Activated gamma-delta T cell (primary cell): ENCODE data around the gene TMEM192.
A peak's percentile ranks its signal among the peaks of the same experiment; 100 is the strongest.

Experiments
- DNase-seq: peaks from one replicate; lab custom pipeline; 2025; lab: John Stamatoyannopoulos, UW
- total RNA-seq, 2 donors: gene quantifications; one replicate each; lab custom pipeline; 2026; lab: John Stamatoyannopoulos, UW

TMEM192 gene
- total RNA-seq = 25.2 to 26.2 reads per million in 2 donors

DNA sequence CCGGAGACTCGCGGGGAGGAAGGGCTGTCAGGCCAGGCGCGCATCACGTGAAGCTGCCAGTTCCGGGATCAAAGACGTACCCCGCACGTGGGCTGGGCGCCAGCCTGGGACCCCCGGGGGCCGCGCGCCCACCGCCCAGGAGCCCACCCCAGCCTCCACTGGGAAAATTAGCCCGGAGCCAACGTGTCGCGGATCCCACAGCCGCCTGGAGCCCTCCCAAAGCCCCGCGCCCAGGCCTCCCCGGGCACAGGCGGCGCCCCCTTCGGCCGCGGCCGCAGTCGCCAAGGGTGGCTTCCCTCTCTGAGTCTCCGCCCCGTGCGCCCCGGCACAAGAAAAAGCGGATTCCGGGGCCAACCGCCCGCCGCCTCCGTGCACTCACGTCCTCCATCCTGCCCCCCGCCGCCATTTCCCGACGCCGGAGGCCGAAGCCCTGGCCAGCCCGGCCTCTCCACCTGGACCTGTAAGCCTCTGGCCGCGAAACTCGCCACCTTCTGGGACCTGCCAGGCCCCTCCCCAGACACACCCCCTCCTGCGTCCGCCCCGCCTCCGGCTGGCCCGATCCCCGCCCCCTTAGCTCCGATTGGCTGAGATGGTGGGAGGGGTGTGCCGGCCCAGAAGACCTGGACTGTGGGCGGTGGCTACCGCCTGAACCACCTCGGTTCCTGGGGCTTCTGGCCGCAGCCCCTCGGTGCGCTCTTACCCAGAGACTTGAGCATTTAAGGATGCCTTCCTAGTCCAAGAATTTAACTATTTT, at the start of gene TMEM192:
TSS of gene TMEM192 (minus strand) at position 493 of the 754 bp plus-strand sequence. CDS start at position 406, 87 bp downstream.
- peak; percentile 77 for DNase-seq

DNA sequence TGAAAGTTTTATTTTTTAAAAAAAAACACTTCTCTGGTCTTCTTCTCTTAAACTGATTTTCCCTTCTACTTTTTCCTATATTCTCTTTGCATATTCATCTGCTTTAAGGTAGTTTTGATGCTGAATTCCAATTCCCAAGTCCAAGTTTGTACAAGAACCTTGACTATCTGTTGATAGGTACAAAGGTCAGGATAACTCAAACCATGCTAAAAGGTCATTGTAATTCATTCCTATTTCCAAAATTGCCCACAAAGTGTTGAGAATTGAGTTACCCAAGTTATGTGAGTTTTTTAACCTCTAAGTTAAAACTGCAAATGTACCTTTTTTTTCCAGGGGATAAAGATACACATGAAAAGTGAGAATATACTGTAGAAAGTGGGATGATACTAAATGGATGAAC, 46.1 kb upstream of the TMEM192 start:
- no peak for DNase-seq

DNA sequence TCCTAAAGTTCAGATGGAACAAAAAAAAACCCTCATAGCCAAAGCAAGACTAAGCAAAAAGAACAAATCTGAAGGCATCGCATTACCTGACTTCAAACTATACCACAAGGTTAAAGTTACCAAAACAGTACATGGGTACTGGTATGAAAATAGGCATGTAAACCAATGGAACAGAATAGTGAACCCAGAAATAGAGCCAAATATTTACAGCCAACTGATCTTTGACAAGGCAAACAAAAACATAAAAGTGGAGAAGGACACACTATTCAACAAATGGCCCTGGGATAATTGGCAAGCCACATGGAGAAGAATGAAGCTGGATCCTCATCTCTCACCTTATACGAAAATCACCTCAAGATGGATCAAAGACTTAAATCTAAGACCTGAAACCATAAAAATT, 44.2 kb upstream of the TMEM192 start:
- DNase-seq = no peak

DNA sequence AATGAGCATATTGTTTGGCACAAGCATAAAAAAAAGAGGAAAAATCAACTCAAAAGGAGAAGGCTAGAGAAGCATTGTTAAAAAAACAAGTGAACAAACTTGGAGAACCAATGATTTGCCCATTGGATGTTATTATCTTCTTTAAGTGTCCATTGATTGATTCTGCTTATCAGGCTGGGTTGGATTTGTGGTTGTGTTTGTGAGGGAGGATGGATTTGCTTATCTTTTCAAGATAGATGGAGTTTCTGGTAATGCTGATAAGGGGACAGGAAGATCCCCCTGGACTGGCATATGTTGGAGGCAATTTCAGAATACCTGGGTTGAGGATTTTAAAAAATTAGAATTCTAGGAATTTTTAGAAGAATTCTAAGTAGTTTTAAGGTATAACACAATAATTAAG, 41.8 kb upstream of the TMEM192 start:
- DNase-seq = no peak

DNA sequence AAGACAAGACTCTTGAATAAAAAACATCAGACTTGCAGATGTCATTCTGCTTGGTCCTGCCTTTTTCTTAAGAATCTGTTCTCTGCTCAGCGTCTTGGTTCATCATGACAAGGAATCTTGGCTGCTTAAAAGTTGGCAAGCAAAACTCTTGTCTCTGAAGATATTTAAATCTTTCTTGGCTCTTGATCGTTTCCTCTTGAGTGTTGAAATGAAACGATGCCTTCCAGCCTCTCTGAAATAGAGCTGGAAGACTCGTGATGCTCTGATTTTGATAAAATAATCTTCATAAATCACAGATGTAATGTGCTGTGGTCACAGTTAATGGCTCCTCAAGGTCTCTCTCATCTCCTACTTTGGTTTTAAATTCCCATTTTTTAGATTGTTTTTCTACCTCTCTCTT, 39.9 kb upstream of the TMEM192 start:
- DNase-seq = no peak

DNA sequence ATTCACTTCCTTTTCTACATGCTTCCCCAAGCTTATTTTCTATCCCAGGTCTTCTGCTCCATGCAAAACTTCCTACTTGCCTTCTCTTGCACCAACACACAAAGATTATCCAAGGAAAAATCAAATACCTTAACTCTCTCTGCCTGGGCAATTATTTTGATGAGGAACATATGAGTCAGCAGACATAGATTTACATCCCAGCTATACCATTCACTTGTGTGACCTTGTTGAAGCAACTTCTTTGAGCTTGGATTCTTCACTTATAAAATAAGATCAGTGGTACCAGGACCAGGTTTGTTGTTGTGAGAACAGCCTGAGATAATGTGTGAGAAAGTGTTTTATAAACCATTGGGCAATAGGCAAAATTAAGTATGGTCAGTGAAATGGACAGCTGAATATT, 39.1 kb upstream of the TMEM192 start:
- DNase-seq = no peak

DNA sequence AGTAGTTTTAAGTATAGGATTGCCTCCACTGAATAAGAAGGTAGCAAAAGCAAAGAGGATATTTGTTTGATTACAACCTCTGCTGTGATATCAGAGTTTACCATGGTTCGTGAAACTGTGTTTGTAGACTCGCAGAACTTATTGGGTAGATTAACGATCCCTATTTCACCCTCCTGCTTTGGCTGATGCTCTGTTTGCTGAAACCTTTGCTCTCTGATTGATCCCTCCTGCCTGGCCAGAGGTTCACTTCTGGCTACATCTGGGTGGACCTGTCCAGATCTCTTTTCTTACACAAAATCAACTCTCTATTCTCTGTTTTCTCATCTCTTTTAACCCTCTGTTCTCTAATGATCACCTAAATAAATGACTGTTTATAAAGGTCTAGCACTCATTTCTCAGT, 37.9 kb upstream of the TMEM192 start:
- no peak for DNase-seq

DNA sequence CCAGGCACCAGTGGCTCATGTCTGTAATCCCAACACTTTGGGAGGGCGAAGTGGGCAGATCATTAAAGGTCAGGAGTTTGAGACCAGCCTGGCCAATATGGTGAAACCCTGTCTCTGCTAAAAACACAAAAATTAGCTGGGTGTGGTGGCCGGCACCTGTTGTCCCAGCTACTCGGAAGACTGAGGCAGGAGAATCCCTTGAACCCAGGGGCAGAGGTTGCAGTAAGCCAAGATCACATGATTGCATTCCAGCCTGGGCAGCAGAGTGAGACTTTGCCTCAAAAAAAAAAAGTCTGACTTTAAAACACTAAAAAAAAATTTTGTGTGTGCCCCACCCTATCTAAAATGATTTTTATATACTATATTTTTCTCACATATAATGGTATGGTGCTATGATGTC, 26.2 kb upstream of the TMEM192 start:
- DNase-seq = no peak

DNA sequence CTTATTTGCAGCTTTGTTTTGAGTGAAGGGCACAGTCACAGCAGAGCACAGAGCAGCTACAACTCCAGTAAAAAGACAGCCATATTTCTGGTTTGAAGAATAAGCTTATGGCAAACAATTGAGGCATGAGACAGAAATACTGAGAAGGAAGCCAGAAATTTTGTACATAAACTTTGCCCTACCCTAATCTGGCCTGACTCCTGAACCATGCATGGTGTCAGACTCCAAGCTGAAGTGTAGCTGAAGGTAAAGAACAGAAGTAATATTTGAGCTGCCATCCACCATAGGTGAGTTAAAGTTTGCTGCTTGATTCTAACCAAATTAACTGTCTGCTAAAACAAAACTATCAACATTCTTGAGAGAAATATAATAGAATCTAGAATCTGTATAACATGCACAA, 24.5 kb upstream of the TMEM192 start:
- DNase-seq = no peak

DNA sequence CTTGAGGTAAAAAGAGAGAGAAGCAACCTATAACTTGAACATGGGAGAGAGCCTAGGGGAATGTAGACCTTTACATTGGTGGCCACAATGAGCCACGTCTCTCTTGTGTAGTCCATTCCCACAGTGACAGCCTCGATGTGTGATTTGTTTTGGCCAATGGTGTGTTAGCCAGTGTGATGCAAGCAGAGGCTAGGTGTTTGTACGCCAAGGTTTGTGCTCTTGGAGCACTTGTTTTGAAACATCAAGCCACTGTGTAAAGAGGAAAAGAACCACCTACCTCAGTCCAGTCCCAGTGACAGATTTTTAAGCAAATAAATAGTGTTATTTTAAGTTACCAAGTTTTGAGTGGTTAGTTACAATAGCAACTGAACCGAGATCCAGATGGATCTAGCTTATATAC, 23.9 kb upstream of the TMEM192 start:
- DNase-seq = no peak

DNA sequence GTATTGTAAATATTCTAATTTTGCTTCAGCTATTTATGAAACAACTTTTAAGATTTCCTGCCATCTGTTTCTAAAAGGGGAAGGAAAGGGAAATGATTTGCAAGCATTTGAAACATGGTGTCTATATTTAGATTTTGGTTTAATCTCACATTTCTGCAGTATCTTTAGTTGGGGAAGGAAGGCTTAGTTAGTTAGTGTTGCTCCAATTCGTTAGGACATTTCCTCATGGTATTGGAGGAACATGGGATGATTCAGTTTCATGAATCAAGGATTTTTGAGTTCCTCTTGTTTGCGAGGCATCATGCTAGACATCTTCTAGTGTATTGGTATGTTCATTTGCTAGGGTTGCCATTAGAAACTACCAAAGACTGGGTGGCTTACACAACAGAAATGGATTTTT, 20.5 kb upstream of the TMEM192 start:
- no peak for DNase-seq

DNA sequence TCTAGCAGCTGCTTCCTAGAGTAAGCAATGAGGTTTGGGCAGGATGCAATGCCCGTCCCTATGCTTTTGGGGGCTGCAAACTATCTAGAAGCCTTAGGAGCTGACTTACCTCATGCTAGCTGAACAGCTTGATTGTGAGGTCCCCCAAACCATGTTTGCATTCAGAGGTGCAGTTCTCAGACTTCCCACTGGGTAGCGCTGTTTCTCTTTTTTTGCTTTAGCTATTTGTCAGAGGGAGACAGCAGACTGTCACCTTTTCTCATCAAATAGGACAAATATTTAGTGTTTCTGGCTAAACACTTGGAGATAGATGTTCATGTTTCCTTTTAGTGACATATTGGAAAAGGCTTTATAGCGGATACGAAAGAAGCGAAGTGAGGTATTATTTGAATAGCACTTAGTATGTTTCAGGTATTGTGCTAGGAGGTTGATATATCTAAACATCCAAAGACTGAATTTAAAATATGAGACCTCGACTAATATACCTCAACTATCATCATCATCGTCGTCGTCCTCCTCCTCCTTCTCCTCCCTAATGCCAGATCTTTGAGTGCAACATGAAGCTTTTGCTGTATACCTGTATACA, 18.7 kb upstream of the TMEM192 start:
- DNase-seq = no peak

DNA sequence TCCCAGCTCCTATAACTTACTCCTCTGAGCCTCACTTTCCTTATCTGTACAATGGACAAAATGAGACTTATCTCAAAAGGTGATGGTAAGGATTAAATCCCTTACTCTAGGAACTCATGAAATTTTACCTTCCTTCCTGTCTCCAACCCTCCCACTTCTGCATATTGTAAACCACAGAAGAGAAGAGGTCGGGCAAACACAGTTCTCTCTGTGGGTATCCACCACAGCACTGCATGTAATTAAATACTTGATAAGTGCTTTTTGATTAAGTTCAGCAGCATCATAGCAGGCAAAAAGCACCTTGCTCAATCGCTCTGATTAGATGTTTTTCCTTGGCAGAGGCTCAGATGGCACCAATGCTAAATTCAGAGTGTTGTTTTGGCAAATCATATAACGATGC, 17.3 kb upstream of the TMEM192 start:
- no peak for DNase-seq

DNA sequence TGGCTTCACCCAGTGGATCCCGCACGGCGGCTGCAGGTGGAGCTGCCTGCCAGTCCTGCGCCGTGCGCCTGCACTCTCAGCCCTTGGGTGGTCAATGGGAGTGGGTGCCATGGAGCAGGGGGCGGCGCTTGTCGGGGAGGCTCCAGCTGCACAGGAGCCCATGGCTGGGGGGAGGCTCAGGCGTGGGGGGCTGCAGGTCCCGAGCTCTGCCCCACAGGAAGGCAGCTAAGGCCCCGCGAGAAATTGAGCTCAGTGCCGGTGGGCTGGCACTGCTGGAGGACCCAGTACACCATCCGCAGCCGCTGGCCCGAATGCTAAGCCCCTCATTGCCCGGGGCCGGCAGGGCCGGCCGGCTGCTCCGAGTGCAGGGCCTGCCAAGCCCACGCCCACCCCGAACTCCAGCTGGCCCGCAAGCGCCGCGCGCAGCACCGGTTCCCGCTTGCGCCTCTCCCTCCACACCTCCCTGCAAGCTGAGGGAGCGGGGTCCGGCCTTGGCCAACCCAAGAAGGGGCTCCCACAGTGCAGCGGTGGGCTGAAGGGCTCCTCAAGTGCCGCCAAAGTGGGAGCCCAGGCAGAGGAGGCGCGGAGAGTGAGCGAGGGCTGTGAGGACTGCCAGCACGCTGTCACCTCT, 13.3 kb upstream of the TMEM192 start:
- peak; percentile 15 for DNase-seq

DNA sequence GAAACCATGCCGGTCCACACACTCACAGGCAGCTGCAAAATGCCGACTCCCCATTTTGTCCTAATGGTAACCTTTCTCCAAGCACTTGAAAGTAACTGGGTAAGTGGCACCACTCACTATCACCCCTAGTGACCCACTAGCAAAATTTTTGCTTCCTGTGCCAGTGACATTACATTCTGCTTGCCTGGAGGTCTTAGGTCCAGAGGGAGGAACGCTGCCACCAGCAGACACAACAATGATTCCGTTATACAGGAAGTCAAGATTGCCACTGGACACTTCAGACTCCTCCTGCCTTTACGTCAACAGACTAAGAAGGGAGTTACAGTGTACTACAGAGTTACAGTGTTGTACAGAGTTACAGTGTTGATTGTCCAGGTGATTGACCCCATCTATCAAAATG, 11.8 kb upstream of the TMEM192 start:
- DNase-seq = no peak

DNA sequence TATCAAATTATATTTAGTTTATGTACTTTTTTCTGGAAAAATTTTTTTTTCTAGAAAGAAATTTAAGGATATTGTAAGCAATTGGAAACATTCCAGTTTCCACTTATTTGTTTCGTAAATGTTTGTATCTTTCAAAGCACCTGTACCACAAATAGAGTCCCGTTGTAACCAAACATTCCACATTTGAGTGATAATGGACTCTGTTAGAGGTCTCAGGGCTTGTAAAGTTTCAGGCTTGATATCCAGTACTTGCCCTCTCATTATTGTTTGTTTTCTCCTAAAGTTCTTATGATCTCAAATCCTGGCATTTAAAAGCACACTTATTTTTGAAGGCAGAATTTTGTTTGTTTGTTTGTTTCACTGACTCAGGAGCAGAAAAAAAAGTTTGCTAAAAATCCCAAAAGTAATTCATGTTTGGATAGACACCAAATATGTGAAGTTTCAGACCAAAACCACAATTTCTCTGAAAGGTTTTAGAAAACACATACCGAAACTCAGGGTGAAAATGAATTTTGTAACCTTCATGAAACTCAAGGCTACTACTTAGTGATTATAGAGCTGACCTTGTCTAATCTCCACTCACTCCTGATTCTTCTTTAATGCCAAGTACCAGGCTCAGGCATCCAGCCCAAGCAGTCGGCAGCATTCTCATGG, 5.7 kb upstream of the TMEM192 start:
- DNase-seq = no peak

DNA sequence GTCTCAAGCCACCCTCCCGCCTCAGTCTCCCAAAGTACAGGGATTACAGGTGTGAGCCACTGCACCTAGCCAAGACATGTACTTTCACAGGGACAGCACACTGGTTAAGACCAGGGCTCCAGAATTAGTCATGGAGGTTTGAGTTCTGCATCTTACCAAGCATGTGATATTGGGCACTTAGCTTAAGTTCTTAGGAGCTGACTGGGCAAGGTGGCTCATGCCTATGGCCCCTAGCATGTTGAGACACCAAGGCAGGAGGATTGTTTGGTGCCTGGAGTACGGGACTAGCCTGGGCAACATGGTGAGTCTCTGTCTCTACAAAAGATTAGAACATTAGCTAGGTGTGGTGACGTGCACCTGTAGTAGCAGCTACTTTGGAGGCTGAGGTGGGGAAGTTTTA, 2.6 kb upstream of the TMEM192 start:
- no peak for DNase-seq

DNA sequence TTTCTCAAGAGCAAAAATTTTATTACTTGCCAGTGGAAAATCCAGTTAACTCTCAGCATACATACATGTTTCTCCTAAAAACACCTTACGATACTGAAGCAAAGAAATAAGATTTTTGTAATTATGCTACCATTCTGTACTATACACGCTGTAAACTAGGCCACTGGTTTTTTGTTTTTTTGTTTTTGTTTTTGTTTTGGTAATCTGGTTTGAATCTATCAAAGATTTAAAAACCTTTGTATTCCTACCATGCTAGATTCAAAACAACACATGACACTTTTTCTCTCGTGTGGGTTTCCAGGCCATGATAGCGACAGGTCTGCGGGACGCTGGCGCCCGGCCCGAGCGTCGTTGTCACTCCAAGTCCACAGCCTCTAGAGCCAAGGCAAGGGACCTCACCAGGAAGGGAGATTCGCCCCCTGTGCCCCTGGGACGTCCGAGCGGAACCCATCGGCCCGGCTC, 723 bp downstream of the TMEM192 start:
- no peak for DNase-seq

DNA sequence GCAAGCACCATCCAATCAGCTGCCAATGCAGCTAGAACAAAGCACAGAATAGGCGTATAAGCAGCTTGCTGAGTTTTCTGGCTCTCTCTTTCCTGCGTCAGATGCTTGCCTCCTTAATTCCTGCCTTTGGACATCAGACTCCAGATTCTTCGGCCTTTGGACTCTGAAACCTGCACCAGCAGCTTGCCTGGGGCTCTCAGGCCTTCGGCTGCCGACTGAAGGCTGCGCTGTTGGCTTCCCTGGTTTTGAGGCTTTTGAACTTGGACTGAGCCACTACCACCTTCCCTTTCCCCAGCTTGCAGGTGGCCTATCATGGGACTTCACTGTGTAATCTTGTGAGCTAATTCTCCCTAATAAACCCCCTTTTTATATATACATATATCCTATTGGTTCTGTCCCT, 6.1 kb downstream of the TMEM192 start:
- DNase-seq = no peak

DNA sequence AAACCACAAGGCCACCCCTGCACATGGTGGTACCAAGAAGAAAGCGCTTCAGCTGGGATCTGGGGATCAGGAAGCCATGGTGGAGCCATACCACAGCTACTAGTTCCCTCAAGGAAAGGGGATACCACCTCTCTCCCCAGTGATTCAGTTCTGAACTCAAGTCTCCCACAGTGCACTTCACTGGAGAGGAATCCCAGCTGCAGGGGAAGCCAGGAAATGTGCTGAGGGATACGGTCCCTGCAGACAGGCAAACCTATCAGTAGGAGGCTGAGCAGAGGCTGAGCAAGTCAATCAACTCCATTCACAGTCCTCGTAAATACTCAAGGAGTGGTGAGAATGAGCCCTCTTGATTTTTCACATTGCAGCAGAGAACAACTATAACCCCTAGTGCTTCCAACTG, 11.0 kb downstream of the TMEM192 start:
- DNase-seq = no peak

DNA sequence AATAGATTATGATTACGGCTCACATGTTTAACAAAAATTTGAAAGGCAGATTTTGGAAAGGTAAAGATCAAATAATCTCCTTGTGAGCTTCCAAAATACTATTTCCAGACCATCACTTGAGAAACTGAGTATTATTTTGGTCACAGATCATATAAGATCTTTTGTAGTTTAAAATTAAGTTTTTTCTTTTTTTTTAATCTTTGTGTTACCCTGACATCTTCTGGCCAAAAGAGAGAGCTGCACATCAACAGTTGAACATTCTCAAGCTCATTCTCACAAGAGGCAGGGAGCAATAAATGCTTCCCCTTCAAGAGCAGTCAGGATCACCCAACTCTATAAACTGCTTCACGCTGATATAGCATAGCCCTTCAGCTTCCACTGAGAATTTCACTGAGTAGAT, 15.9 kb downstream of the TMEM192 start:
- no peak for DNase-seq

DNA sequence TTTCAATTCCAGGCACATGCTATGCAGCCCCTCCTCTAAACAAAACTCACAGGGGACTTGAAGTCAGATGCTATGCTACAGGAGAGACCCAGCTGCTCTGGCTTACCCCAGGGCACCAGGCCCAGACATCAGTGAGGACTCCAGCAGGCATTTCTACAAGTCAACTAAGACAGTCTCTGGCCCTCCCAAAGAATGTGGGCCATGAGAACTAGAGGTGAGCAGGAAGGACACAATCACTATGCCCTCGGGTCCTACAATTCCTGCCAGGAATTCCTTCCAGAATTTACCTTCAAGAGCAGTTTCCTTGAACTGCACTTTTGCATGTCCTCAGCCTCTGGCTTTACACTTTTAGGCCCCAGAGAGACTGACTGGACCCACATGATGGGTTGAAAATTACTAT, 17.4 kb downstream of the TMEM192 start:
- DNase-seq = no peak

DNA sequence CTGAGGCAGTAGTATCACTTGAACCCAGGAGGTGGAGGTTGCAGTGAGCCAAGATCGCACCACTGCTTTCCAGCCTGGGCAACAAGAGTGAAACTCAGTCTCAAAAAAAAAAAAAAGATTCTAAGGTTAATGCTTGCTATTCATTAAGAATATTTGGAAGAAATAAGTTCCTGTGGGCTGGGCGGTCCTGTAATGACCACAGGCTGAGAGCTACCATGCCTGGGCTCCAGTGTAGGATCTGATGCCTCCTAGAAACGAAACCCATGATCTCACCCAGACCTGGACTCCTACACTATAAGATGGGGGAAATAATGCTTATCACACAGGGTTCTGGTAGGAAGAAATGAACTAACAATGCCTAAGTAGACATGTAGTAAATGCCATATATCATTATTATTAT, 17.8 kb downstream of the TMEM192 start:
- no peak for DNase-seq
